Hepatocyte (in vitro differentiated cells): Measurements from ENCODE around the gene SPINDOC. TPM values are rescaled to one million over a fixed set of nuclear protein-coding genes. Genes with fewer than 3 reads are reported as not detected.

Source experiments
- DNase-seq: peaks from one replicate; pipeline ENCODE4 v3.0.0-alpha.2; 2016; ENCODE audit warnings: low spot score
- H2AFZ ChIP-seq: fragments of 200-600 bp; sonication (generic); 2 replicates; pipeline ENCODE4 v1.6.0; 2016; ENCODE audit warnings: antibody characterized with exemption, mild to moderate bottlenecking
- H3K27ac ChIP-seq: fragments of 200-600 bp; sonication (generic); 2 replicates; pipeline ENCODE4 v1.5.1; 2016; ENCODE audit warnings: mild to moderate bottlenecking
- H3K27me3 ChIP-seq: fragments of 200-600 bp; sonication (generic); 2 replicates; pipeline ENCODE4 v1.6.1; 2016
- H3K36me3 ChIP-seq: fragments of 200-600 bp; sonication (generic); replicated peaks from 2 replicates; pipeline ENCODE4 v1.5.1; 2016; ENCODE audit warnings: low read depth; ENCODE audit not compliant: insufficient read depth
- H3K4me1 ChIP-seq: fragments of 200-600 bp; sonication (generic); 2 replicates; pipeline ENCODE4 v1.5.1; 2016; ENCODE audit warnings: mild to moderate bottlenecking, moderate library complexity; ENCODE audit not compliant: insufficient read depth
- H3K4me2 ChIP-seq: fragments of 200-600 bp; sonication (generic); 2 replicates; pipeline ENCODE4 v1.6.0; 2016
- H3K4me3 ChIP-seq: fragments of 200-600 bp; sonication (generic); 2 replicates; pipeline ENCODE4 v1.5.1; 2016; ENCODE audit warnings: mild to moderate bottlenecking
- H3K79me2 ChIP-seq: fragments of 200-600 bp; sonication (generic); 2 replicates; pipeline ENCODE4 v1.6.0; 2017; ENCODE audit warnings: mild to moderate bottlenecking
- H3K9me2 ChIP-seq: fragments of 200-600 bp; sonication (generic); replicated peaks from 2 replicates; pipeline ENCODE4 v1.6.0; 2017; ENCODE audit warnings: mild to moderate bottlenecking; ENCODE audit not compliant: insufficient read depth
- H3K9me3 ChIP-seq: fragments of 200-600 bp; sonication (generic); 2 replicates; pipeline ENCODE4 v1.5.1; 2016; ENCODE audit warnings: low read depth, mild to moderate bottlenecking
- H4K20me1 ChIP-seq: fragments of 200-600 bp; sonication (generic); 2 replicates; pipeline ENCODE4 v1.6.0; 2016; ENCODE audit warnings: mild to moderate bottlenecking; ENCODE audit not compliant: insufficient read depth, poor library complexity, severe bottlenecking
- EZH2 ChIP-seq: fragments of 200-600 bp; sonication (generic); IDR thresholded peaks from 2 replicates; pipeline ENCODE4 v1.6.1; 2016; ENCODE audit warnings: antibody characterized with exemption, mild to moderate bottlenecking, borderline replicate concordance
- EZH2phosphoT487 ChIP-seq: fragments of 200-600 bp; sonication (generic); IDR thresholded peaks from one replicate; pipeline ENCODE4 v1.6.1; 2018; ENCODE audit warnings: antibody characterized with exemption, mild to moderate bottlenecking, low read depth, moderate library complexity; ENCODE audit not compliant: unreplicated experiment, severe bottlenecking
- WGBS: methylation state at CpG from one replicate; pipeline ENCODE4 v1.1.6; 2016; ENCODE audit warnings: low lambda C conversion rate; ENCODE audit errors: missing lambda C conversion rate; 5-methylcytosine and 5-hydroxymethylcytosine counted together
- polyA plus RNA-seq: library from polyadenylated mRNA; unstranded; fragments of >200 nt; fragmentation: Nextera tagmentation; extraction: Ambion mirVana; gene quantifications from 2 replicates; pipeline ENCODE4 v1.2.1, GENCODE V29; 2016
- total RNA-seq: library from RNA; depleted of rRNA; stranded (reverse); fragments of >200 nt; gene quantifications from 2 replicates; pipeline ENCODE4 v1.2.3, GENCODE V29; 2014
- TF ChIP-seq, protein P1 (sequence below): fragments of 200-600 bp; sonication (generic); IDR thresholded peaks from 2 replicates; pipeline ENCODE4 v1.5.1; 2016; ENCODE audit warnings: antibody characterized with exemption, mild to moderate bottlenecking; ENCODE audit not compliant: poor library complexity

SPINDOC gene
- total and polyA plus RNA-seq, 2 experiments from 2014 or later = 9.9 to 24.0 TPM

DNA sequence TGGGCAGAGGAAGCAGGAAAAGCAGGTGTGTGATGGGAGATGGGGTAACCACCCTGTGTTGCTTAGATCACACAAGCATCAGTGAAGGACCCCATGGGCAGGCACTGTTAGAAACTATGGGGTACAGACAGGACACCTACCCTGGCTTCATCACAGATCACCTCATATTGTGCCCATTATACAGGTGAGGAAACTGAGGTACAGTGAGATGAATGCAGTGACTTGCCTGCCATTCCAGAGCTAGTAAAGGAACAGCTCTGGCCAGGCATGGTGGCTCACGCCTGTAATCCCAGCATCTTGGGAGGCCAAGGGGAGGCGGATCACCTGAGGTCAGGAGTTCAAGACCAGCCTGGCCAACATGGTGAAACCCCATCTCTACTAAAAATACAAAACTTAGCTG, 19.8 kb downstream of the SPINDOC start:
- Histone ChIP-seq H3K9me2 (no peaks in the 10 kb centered on the region), H3K79me2 (no peaks in the 10 kb centered on the region), H3K27me3 (no peaks in the 10 kb centered on the region), H3K4me1 (peaks cover 2% of the 10 kb centered on the region), H4K20me1 (no peaks in the 10 kb centered on the region), H3K36me3 (no peaks in the 10 kb centered on the region), H2AFZ (no peak overlapping the region), H3K27ac (no peak overlapping the region), H3K4me3 (no peak overlapping the region), H3K4me2 (no peak overlapping the region), H3K9me3 (no peaks in the 10 kb centered on the region)
- WGBS = 100% methylated on average over 2 of the region's 2 CpGs
- TF ChIP-seq, protein P1, sequence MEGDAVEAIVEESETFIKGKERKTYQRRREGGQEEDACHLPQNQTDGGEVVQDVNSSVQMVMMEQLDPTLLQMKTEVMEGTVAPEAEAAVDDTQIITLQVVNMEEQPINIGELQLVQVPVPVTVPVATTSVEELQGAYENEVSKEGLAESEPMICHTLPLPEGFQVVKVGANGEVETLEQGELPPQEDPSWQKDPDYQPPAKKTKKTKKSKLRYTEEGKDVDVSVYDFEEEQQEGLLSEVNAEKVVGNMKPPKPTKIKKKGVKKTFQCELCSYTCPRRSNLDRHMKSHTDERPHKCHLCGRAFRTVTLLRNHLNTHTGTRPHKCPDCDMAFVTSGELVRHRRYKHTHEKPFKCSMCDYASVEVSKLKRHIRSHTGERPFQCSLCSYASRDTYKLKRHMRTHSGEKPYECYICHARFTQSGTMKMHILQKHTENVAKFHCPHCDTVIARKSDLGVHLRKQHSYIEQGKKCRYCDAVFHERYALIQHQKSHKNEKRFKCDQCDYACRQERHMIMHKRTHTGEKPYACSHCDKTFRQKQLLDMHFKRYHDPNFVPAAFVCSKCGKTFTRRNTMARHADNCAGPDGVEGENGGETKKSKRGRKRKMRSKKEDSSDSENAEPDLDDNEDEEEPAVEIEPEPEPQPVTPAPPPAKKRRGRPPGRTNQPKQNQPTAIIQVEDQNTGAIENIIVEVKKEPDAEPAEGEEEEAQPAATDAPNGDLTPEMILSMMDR = no peak
- no peak for TF ChIP-seq EZH2
- DNase-seq = no peak

DNA sequence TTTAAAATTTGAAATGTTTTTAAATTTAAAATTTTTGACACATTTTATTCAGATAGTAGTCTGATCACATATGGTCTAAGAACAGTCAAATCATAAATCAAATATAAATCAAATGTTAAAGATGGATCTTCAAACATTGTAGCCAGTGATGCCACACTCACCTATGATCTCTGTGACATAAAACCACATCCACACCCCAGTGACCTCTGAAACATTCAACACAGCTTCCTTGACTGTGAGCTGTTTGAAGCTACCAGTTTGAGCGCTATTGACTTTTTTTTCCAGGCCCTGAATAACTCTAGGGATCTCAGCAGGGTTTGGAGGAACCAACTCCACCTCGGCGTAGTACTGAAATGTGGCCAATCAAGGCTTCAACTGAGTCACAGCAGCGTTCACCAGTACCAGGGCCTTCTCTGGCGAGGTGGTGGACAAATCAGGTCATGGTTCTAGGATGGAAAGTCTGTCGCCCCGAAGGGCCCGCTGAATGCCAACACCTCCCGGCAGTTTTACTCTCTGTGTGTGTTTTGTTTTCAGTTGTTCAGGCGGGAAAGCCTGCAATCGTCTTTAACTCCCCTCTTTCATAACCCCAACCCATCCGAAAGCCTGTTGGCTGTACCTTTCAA, 21.4 kb downstream of the SPINDOC start:
- no peak overlapping the region for H3K4me2 ChIP-seq

DNA sequence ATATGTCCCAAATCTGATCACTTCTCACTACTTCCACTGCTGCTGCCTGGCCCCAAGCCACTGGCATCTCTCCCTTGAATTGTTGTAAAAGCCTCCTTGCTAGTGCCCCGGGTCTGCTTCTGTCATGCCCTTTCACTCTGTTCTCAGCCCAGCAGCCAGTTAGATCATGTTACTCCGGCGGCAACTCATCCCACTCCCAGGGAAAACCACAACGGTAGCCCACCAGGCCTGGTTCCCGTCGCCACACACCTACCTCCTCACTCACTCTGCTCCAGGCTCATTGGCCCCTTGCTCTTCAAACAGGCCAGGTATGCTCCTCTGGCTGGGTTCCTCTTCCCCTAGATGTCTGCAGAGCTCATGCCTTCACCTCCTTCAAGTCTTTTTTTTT, 21.9 kb downstream of the SPINDOC start:
- no peak overlapping the region for H2AFZ ChIP-seq
- peaks cover 4% of the 10 kb centered on the region for H3K4me1 ChIP-seq
- H3K36me3 ChIP-seq = no peaks in the 10 kb centered on the region
- no peak for TF ChIP-seq EZH2phosphoT487
- TF ChIP-seq, protein P1 = no peak
- no peak for TF ChIP-seq EZH2
- no peak overlapping the region for H3K4me3 ChIP-seq
- no peak for DNase-seq
- H3K9me2 ChIP-seq = no peaks in the 10 kb centered on the region
- H3K27ac ChIP-seq = no peak overlapping the region
- H3K27me3 ChIP-seq = no peaks in the 10 kb centered on the region
- H3K4me2 ChIP-seq = no peak overlapping the region
- WGBS = 63% methylated on average over 6 of the region's 6 CpGs
- H3K79me2 ChIP-seq = peaks cover 9% of the 10 kb centered on the region
- no peaks in the 10 kb centered on the region for H3K9me3 ChIP-seq
- peaks cover 8% of the 10 kb centered on the region for H4K20me1 ChIP-seq

More for the DNA sequence above, 21.4 kb downstream of the SPINDOC start:
- Histone ChIP-seq H3K9me3 (no peaks in the 10 kb centered on the region), H3K9me2 (no peaks in the 10 kb centered on the region), H3K27ac (no peak overlapping the region), H3K27me3 (no peaks in the 10 kb centered on the region), H2AFZ (no peak overlapping the region), H3K4me3 (no peak overlapping the region), H3K79me2 (peaks cover 4% of the 10 kb centered on the region), H4K20me1 (peaks cover 3% of the 10 kb centered on the region), H3K36me3 (no peaks in the 10 kb centered on the region), H3K4me1 (peaks cover 4% of the 10 kb centered on the region)
- TF ChIP-seq EZH2phosphoT487 (no peak), EZH2 (no peak)
- TF ChIP-seq, protein P1 = no peak
- 86% methylated on average over 12 of the region's 12 CpGs for WGBS
- DNase-seq = no peak
